Melanocyte of skin (primary cell): ENCODE data around the gene ST13. TPM values are rescaled to one million over a fixed set of nuclear protein-coding genes. Genes with fewer than 3 reads are reported as not detected.

Experiments used
- small RNA-seq, 2 donors: library from RNA; depleted of rRNA; stranded (forward); fragments of <200 nt; gene quantifications; one replicate each; pipeline ENCODE3, GENCODE V24; 2012
- total RNA-seq, 2 donors: library from RNA; depleted of rRNA; stranded (reverse); fragments of >200 nt; gene quantifications; 2 replicates each; pipeline ENCODE4 v1.2.3, GENCODE V29; 2012

The ST13 gene
- total RNA-seq: 100 to 1,000 TPM in 1 of 2 donors, 10 to 100 TPM in 1; 70.9 to 134 TPM

GRCh38 chr22:40856513-40857308 lies at the start of gene ST13, which contains the start of gene XPNPEP3:
ST13 (minus strand) TSS chr22:40856639; CDS start chr22:40856540, 99 bp downstream.
XPNPEP3 (plus strand) TSS chr22:40857148; CDS start chr22:40857182, 34 bp downstream.

DNA sequence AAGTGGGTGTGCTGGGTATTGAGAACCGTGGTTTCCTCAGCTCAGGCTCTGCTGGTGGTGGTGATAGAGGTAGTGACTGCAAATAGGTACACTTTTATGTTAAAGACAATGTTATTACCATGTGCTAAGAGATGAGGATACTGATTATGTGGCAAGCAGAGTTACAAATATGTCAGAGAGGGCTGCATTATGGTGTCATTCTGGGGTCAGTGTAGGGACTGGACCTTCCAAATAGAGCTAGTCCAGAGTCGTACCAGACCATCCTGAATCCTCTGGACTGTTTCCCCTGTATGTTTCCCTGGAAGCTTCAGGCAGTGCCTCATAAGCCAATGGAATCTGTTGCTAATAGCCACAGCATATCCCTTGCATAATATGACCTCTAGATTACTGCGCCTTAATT lies 5.6 kb upstream of the ST13 start, which contains the start of gene DNAJB7:
Gene DNAJB7 (minus strand): TSS at position 101 of the 400 bp plus-strand sequence. CDS start 119 bp downstream, outside the sequence.

DNA sequence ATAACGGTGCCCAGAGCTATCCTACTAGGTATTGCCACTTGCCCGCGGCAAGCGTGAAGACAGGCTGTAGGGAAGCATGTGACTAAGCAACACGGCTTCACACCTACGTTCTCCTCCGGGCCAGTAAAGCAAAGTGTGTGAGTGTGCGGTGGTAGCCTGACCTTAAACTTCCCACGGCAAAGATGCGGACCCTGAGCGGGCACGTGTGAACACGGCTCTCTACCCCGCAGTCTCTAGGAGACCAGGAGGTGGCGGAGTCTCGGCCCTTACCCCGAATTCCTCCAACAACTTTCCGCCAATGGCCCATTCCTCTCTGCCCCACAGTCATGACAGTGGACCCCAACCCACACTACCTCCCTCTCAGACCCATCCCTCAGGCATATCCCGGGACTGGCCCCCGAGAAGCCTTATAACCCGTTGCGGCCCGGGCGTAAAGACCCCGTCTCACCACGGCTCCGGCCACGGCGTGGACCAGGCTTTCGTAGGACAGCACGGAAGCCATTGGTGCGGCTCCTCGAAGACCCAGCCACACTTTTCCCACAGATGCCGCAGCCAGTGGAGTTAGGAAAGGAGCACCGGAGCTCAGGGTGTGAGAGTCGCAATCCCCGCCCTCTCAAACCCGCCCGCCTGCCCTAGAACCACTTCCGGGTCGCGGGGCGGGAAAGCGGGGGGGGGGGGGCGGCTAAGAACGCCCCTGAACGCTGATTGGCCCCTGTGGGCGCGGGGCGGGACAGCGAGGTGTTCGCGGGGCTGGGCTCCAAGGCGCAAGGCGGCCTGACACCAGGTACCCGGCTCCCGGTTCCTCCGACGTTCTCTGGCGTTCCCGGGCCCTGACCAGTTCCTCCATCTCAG lies 37.5 kb downstream of the ST13 start, which contains the start of gene SLC25A17:
Gene SLC25A17 (minus strand): TSS at position 600 of the 852 bp plus-strand sequence. CDS start 98 bp downstream, at position 502.

Small RNAs within 50 kb of the gene (small RNA-seq; reads per million reads assigned to genes)
- gene JTBP1 (0 reads per million in 2 donors), gene MIR4766 (0.86 to 2.9 reads per million in 2 donors)

Other genes with a start within 250 kb of the ST13 start
- gene MRTFA, start 219.9 kb downstream of the ST13 start, total RNA-seq: 10 to 100 TPM; 27.0 to 42.7 TPM
- gene MCHR1, start 177.2 kb downstream of the ST13 start, total RNA-seq: 10 to 100 TPM in 1 of 2 donors, 1 to 10 TPM in 1; 6.0 to 16.5 TPM
- gene SLC25A17, start 37.3 kb downstream of the ST13 start, total RNA-seq: 10 to 100 TPM; 17.9 to 35.3 TPM
- gene XPNPEP3, start 509 bp upstream of the ST13 start, total RNA-seq: 10 to 100 TPM in 1 of 2 donors, 1 to 10 TPM in 1; 7.2 to 11.0 TPM
- not detected for gene DNAJB7, start 5.5 kb upstream of the ST13 start, total RNA-seq
- gene RBX1, start 94.7 kb upstream of the ST13 start, total RNA-seq: 10 to 100 TPM; 44.7 to 61.6 TPM
- 10 to 100 TPM; 44.0 to 52.3 TPM for gene EP300, start 236.0 kb upstream of the ST13 start, total RNA-seq